Mammary epithelial cell (primary cell): ENCODE data around the gene ACER3.

Experiments
- EZH2 ChIP-seq: IDR thresholded peaks from 2 replicates; pipeline ENCODE4 v1.6.1; 2012; ENCODE audit warnings: low read length, inconsistent platforms, borderline replicate concordance
- TF ChIP-seq, protein P1 (sequence below), 2 donors: IDR thresholded peaks in 1 of 2; conservative IDR thresholded peaks in 1 of 2; 2 replicates each; pipeline ENCODE4 v1.5.1; 2011 to 2012; ENCODE audit warnings: inconsistent platforms in 2 of 2, low read length in 2 of 2, mild to moderate bottlenecking in 2 of 2, control low read depth in 1 of 2, low read depth in 1 of 2; ENCODE audit not compliant: insufficient read depth in 1 of 2; ENCODE audit errors: extremely low read depth in 1 of 2

DNA sequence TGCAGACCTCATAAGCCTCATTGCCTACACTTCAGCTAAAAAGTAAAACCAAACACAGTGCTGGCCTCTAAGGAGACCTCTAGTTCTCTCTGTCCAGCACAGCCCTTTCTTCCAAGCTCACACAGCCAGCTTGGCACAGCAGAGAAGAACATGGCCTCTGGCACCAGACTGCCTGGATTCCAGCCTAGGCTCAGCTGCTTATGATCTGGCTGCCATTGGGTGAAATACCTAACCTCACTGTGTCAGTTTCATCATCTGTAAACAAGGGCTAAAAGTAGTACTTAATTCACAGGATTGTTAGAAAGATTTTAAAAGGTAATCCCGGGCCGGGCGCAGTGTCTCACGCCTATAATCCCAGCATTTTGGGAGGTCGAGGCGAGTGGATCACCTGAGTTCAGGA lies 9.9 kb upstream of the ACER3 start:
- TF ChIP-seq, protein P1, sequence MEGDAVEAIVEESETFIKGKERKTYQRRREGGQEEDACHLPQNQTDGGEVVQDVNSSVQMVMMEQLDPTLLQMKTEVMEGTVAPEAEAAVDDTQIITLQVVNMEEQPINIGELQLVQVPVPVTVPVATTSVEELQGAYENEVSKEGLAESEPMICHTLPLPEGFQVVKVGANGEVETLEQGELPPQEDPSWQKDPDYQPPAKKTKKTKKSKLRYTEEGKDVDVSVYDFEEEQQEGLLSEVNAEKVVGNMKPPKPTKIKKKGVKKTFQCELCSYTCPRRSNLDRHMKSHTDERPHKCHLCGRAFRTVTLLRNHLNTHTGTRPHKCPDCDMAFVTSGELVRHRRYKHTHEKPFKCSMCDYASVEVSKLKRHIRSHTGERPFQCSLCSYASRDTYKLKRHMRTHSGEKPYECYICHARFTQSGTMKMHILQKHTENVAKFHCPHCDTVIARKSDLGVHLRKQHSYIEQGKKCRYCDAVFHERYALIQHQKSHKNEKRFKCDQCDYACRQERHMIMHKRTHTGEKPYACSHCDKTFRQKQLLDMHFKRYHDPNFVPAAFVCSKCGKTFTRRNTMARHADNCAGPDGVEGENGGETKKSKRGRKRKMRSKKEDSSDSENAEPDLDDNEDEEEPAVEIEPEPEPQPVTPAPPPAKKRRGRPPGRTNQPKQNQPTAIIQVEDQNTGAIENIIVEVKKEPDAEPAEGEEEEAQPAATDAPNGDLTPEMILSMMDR (conservative IDR thresholded peaks at IDR 0.05 in 1 of 2, IDR thresholded peaks at IDR 0.05 in 1 of 2; ENCODE audit: extremely low read depth in 1 of 2, insufficient read depth in 1 of 2, low read depth in 1 of 2, low read length in 2 of 2), result no peak
- TF ChIP-seq EZH2, result no peak
